Gastroesophageal sphincter (tissue), 3 donors: ENCODE results near the gene IGHMBP2.

Experiments
- CTCF ChIP-seq, 4 experiments: fragments of 200-600 bp in 2 of 4; fragments of 450-650 bp in 2 of 4; sonication (generic) in 1 of 4; IDR thresholded peaks; one replicate each; pipeline ENCODE4 v1.5.1; 2017 to 2019; ENCODE audit warnings: antibody characterized with exemption in 4 of 4, mild to moderate bottlenecking in 2 of 4, moderate library complexity in 2 of 4
- EP300 ChIP-seq: sonication (generic); formaldehyde crosslinking; IDR thresholded peaks from one replicate; pipeline ENCODE4 v1.6.1; 2017; ENCODE audit warnings: antibody characterized with exemption, mild to moderate bottlenecking
- POLR2A ChIP-seq, 2 donors: fragments of 450-650 bp; IDR thresholded peaks; one replicate each; pipeline ENCODE4 v1.6.1; 2017; ENCODE audit warnings: antibody characterized with exemption in 2 of 2, mild to moderate bottlenecking in 2 of 2, moderate library complexity in 1 of 2
- POLR2AphosphoS5 ChIP-seq: sonication (generic); formaldehyde crosslinking; IDR thresholded peaks from one replicate; pipeline ENCODE4 v1.6.1; 2017; ENCODE audit warnings: antibody characterized with exemption

- TF ChIP-seq CTCF (IDR thresholded peaks at IDR 0.05) (no peak), POLR2A (IDR thresholded peaks at IDR 0.05) (no peak), EP300 (no peak), POLR2AphosphoS5 (no peak)
These were observed 63.4 kb downstream of the IGHMBP2 start for GRCh38 chr11:68966894-68967780.
